ENCODE data around the gene TP53AIP1. TPM values are rescaled to one million over a fixed set of nuclear protein-coding genes. Genes with fewer than 3 reads are reported as not detected.
"Not testable (repeated sequence)": the region's sequence is repeated elsewhere in the genome, so short reads cannot be mapped to it uniquely, and the experiment has no call there.

The TP53AIP1 gene
- total RNA-seq, 1 experiment from 2014 or later, result 0.11 TPM

DNA sequence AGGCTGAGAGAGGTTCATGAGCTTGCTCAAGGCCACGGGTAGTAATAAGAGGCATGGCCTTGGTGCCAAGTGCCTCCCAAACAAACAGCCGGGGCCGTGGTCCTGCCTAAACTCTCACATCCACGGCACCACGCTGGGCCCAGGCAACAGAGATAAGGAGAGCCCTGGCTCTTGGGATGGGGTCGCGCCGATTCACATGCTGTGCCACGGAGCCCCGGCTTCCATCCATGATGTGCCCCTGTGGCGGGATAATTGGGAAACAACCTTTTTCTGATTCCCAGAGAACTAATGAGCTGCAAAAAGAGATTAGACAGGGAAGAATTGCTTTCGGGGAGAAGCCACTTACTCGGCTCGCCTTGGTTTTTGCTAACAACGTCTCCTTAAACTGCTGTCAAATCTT lies 22.0 kb downstream of the TP53AIP1 start:
- Histone ChIP-seq H3K9me3 (no peaks in the 10 kb centered on the region), H3K4me3 (ENCODE audit: low read depth, low read length) (no peak overlapping the region), H3K27me3 (replicated peaks; ENCODE audit: control insufficient read depth, insufficient read depth, low read length) (no peaks in the 10 kb centered on the region), H3K36me3 (ENCODE audit: control insufficient read depth, insufficient read depth, low read length) (no peaks in the 10 kb centered on the region), H3K4me1 (no peaks in the 10 kb centered on the region)
- BruUV-seq (replicated peaks), result no TSS peak
- POLR2A ChIA-PET, result no interaction called here
- H3K4me3 Mint-ChIP-seq (ENCODE audit: unreplicated experiment), result no peak overlapping the region
- DNase-seq, result no peak
- TF ChIP-seq, protein P1, sequence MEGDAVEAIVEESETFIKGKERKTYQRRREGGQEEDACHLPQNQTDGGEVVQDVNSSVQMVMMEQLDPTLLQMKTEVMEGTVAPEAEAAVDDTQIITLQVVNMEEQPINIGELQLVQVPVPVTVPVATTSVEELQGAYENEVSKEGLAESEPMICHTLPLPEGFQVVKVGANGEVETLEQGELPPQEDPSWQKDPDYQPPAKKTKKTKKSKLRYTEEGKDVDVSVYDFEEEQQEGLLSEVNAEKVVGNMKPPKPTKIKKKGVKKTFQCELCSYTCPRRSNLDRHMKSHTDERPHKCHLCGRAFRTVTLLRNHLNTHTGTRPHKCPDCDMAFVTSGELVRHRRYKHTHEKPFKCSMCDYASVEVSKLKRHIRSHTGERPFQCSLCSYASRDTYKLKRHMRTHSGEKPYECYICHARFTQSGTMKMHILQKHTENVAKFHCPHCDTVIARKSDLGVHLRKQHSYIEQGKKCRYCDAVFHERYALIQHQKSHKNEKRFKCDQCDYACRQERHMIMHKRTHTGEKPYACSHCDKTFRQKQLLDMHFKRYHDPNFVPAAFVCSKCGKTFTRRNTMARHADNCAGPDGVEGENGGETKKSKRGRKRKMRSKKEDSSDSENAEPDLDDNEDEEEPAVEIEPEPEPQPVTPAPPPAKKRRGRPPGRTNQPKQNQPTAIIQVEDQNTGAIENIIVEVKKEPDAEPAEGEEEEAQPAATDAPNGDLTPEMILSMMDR (IDR thresholded peaks at IDR 0.05; ENCODE audit: insufficient read depth in 1 of 2, low read depth in 1 of 2, low read length in 1 of 2, severe bottlenecking in 1 of 2, unreplicated experiment in 1 of 2), result no peak
- no peak overlapping the region for H3K27ac Mint-ChIP-seq (ENCODE audit: unreplicated experiment)
- peaks cover 22% of the 10 kb centered on the region for H3K27me3 Mint-ChIP-seq (ENCODE audit: insufficient read depth, unreplicated experiment)
- CTCF ChIA-PET, result no interaction called here
- intact Hi-C loops (cut with micrococcal nuclease; ENCODE audit: unreplicated experiment), result no loop called here
- H3K4me1 Mint-ChIP-seq (ENCODE audit: low read depth, unreplicated experiment), result no peaks in the 10 kb centered on the region
- H3K9me3 Mint-ChIP-seq (ENCODE audit: unreplicated experiment), result peaks cover 8% of the 10 kb centered on the region
- H3K36me3 Mint-ChIP-seq (ENCODE audit: insufficient read depth, unreplicated experiment), result no peaks in the 10 kb centered on the region

DNA sequence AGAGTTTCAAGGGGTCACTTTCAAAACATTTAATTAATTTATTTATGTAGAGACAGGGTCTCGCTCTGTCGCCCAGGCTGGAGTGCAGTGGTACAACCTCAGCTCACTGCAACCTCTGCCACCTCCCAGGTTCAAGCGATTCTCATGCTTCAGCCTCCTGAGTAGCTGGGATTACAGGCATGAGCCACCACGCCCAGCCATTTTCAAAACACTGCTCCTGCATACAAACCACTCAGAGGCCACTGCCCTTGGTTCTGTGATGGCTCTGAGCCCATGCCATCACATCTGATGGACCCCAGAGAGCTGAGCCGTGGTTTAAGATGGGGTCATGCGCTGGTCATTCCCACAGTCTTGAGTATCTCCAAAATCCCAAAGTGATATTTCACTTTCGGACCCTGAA lies 23.0 kb downstream of the TP53AIP1 start:
- intact Hi-C loops (cut with micrococcal nuclease; ENCODE audit: unreplicated experiment); H3K27me3 ChIP-seq (replicated peaks; ENCODE audit: control insufficient read depth, insufficient read depth, low read length); POLR2A ChIA-PET; H3K36me3 Mint-ChIP-seq (ENCODE audit: insufficient read depth, unreplicated experiment); DNase-seq; H3K4me1 Mint-ChIP-seq (ENCODE audit: low read depth, unreplicated experiment); H3K36me3 ChIP-seq (ENCODE audit: control insufficient read depth, insufficient read depth, low read length); H3K4me3 ChIP-seq (ENCODE audit: low read depth, low read length); H3K4me1 ChIP-seq; H3K4me3 Mint-ChIP-seq (ENCODE audit: unreplicated experiment); H3K27ac Mint-ChIP-seq (ENCODE audit: unreplicated experiment); H3K9me3 ChIP-seq; BruUV-seq (replicated peaks): not testable (repeated sequence)
- peaks cover 23% of the 10 kb centered on the region for H3K27me3 Mint-ChIP-seq (ENCODE audit: insufficient read depth, unreplicated experiment)
- H3K9me3 Mint-ChIP-seq (ENCODE audit: unreplicated experiment), result peaks cover 12% of the 10 kb centered on the region
- CTCF ChIA-PET, result interaction anchor here (0.6 to 1.2 kb wide), 2 partner anchors 30 to 37 kb away, joined by 3 to 4 read pairs; no protein-coding TSS in a partner anchor

DNA sequence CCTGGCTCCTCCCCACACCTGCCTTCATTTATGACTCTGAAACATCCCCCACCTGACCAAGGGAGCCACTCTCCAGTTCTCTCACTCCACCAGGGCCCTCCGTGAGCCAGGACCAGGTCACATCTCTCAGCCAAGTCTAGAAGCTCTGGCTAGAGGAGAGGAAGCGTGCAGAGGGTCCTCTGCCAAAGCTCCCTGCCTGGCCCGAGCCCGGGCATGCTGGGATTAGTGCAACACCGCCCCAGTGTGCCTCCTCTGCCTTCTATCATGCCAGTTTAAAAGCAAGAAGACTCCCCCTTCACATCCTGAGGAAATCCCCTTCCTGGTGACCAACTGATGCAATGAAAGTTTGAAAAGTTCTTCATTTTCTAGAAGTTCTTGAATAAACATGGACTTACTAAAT lies 23.5 kb downstream of the TP53AIP1 start:
- H3K4me3 Mint-ChIP-seq (ENCODE audit: unreplicated experiment), result no peak overlapping the region
- Histone ChIP-seq H3K36me3 (ENCODE audit: control insufficient read depth, insufficient read depth, low read length) (no peaks in the 10 kb centered on the region), H3K4me1 (no peaks in the 10 kb centered on the region), H3K4me3 (ENCODE audit: low read depth, low read length) (no peak overlapping the region), H3K27me3 (replicated peaks; ENCODE audit: control insufficient read depth, insufficient read depth, low read length) (peaks cover 2% of the 10 kb centered on the region; the same call in 1 of the 2 replicates), H3K9me3 (no peaks in the 10 kb centered on the region)
- peaks cover 22% of the 10 kb centered on the region for H3K27me3 Mint-ChIP-seq (ENCODE audit: insufficient read depth, unreplicated experiment)
- H3K9me3 Mint-ChIP-seq (ENCODE audit: unreplicated experiment), result peaks cover 12% of the 10 kb centered on the region
- intact Hi-C loops (cut with micrococcal nuclease; ENCODE audit: unreplicated experiment), result no loop called here
- BruUV-seq (replicated peaks), result no TSS peak
- POLR2A ChIA-PET, result no interaction called here
- CTCF ChIA-PET, result interaction anchor here (0.6 to 1.2 kb wide), 4 partner anchors 14 to 37 kb away, joined by 3 to 4 read pairs (median 3); no protein-coding TSS in a partner anchor
- TF ChIP-seq, protein P1 (IDR thresholded peaks at IDR 0.05; ENCODE audit: insufficient read depth in 1 of 2, low read depth in 1 of 2, low read length in 1 of 2, severe bottlenecking in 1 of 2, unreplicated experiment in 1 of 2), result no peak
- H3K4me1 Mint-ChIP-seq (ENCODE audit: low read depth, unreplicated experiment), result no peaks in the 10 kb centered on the region
- no peaks in the 10 kb centered on the region for H3K36me3 Mint-ChIP-seq (ENCODE audit: insufficient read depth, unreplicated experiment)
- H3K27ac Mint-ChIP-seq (ENCODE audit: unreplicated experiment), result no peak overlapping the region
- no peak for DNase-seq

Measured in Caco-2 (cell line).